BLaER1 (cell line): ENCODE measurements around the gene MOCS2.

ENCODE experiments used
- H3K27ac ChIP-seq: shearing (Covaris generic); formaldehyde crosslinking; 2 replicates; pipeline ENCODE4 v1.8.1; 2022
- H3K27me3 ChIP-seq: shearing (Covaris generic); formaldehyde crosslinking; 2 replicates; pipeline ENCODE4 v1.8.1; 2022
- H3K36me3 ChIP-seq: shearing (Covaris generic); formaldehyde crosslinking; 2 replicates; pipeline ENCODE4 v1.8.1; 2022
- H3K4me1 ChIP-seq: shearing (Covaris generic); formaldehyde crosslinking; 2 replicates; pipeline ENCODE4 v1.8.1; 2022
- H3K4me2 ChIP-seq: shearing (Covaris generic); formaldehyde crosslinking; 2 replicates; pipeline ENCODE4 v1.8.1; 2022
- H3K4me3 ChIP-seq: shearing (Covaris generic); formaldehyde crosslinking; 2 replicates; pipeline ENCODE4 v1.8.1; 2022
- H3K9ac ChIP-seq: shearing (Covaris generic); formaldehyde crosslinking; 2 replicates; pipeline ENCODE4 v1.8.1; 2022
- H3K9me3 ChIP-seq: shearing (Covaris generic); formaldehyde crosslinking; 2 replicates; pipeline ENCODE4 v1.8.1; 2022
- H4K20me1 ChIP-seq: shearing (Covaris generic); formaldehyde crosslinking; 2 replicates; pipeline ENCODE4 v1.8.1; 2022
- Cebpa-rat ChIP-seq: shearing (Covaris generic); IDR thresholded peaks from 2 replicates; pipeline ENCODE4 v1.8.1; 2022

The MOCS2 gene

GRCh38 chr5:53099546-53099945, 10.0 kb downstream of the MOCS2 start:
- Histone ChIP-seq H3K4me3 (no peak overlapping the region), H4K20me1 (no peaks in the 10 kb centered on the region), H3K9ac (no peak overlapping the region), H3K27ac (no peak overlapping the region), H3K27me3 (no peaks in the 10 kb centered on the region), H3K9me3 (no peaks in the 10 kb centered on the region), H3K36me3 (peaks cover 9% of the 10 kb centered on the region; the same call in 1 of the 2 replicates), H3K4me1 (no peaks in the 10 kb centered on the region), H3K4me2 (no peak overlapping the region)
- no peak for TF ChIP-seq Cebpa-rat

- Histone ChIP-seq H4K20me1 (no peaks in the 10 kb centered on the region), H3K9me3 (no peaks in the 10 kb centered on the region), H3K27me3 (no peaks in the 10 kb centered on the region), H3K27ac (no peak overlapping the region), H3K4me2 (no peak overlapping the region), H3K9ac (no peak overlapping the region), H3K36me3 (peaks cover 9% of the 10 kb centered on the region; the same call in 1 of the 2 replicates), H3K4me1 (no peaks in the 10 kb centered on the region), H3K4me3 (no peak overlapping the region)
- no peak for TF ChIP-seq Cebpa-rat
Measured at GRCh38 chr5:53095931-53096525, 13.5 kb downstream of the MOCS2 start.

- Histone ChIP-seq H3K27me3 (no peaks in the 10 kb centered on the region), H3K9ac (no peak overlapping the region), H3K4me2 (no peak overlapping the region), H4K20me1 (no peaks in the 10 kb centered on the region), H3K4me1 (peaks cover 1% of the 10 kb centered on the region; the same call in 1 of the 2 replicates), H3K9me3 (no peaks in the 10 kb centered on the region), H3K27ac (no peak overlapping the region), H3K36me3 (peaks cover 9% of the 10 kb centered on the region; the same call in 1 of the 2 replicates), H3K4me3 (no peak overlapping the region)
- TF ChIP-seq Cebpa-rat = no peak
Measured at GRCh38 chr5:53095217-53095616, 14.3 kb downstream of the MOCS2 start.

GRCh38 chr5:53092242-53092641, 17.3 kb downstream of the MOCS2 start:
- TF ChIP-seq Cebpa-rat = no peak
- no peak overlapping the region for H3K9ac ChIP-seq
- no peak overlapping the region for H3K4me3 ChIP-seq

GRCh38 chr5:53091289-53091688, 18.3 kb downstream of the MOCS2 start:
- Histone ChIP-seq H3K4me3 (no peak overlapping the region), H4K20me1 (no peaks in the 10 kb centered on the region), H3K9ac (no peak overlapping the region), H3K27me3 (no peaks in the 10 kb centered on the region), H3K9me3 (no peaks in the 10 kb centered on the region), H3K4me2 (no peak overlapping the region), H3K4me1 (peaks cover 13% of the 10 kb centered on the region), H3K27ac (no peak overlapping the region), H3K36me3 (no peaks in the 10 kb centered on the region)
- TF ChIP-seq Cebpa-rat = no peak

More at GRCh38 chr5:53092242-53092641, 17.3 kb downstream of the MOCS2 start:
- H3K36me3 ChIP-seq = no peaks in the 10 kb centered on the region
- H4K20me1 ChIP-seq = no peaks in the 10 kb centered on the region
- H3K27me3 ChIP-seq = no peaks in the 10 kb centered on the region
- no peaks in the 10 kb centered on the region for H3K9me3 ChIP-seq
- no peak overlapping the region for H3K27ac ChIP-seq
- no peak overlapping the region for H3K4me2 ChIP-seq
- peaks cover 13% of the 10 kb centered on the region for H3K4me1 ChIP-seq

- Histone ChIP-seq H4K20me1 (no peaks in the 10 kb centered on the region), H3K27me3 (no peaks in the 10 kb centered on the region), H3K4me1 (peaks cover 13% of the 10 kb centered on the region), H3K9ac (no peak overlapping the region), H3K9me3 (no peaks in the 10 kb centered on the region), H3K27ac (no peak overlapping the region), H3K4me2 (no peak overlapping the region), H3K36me3 (no peaks in the 10 kb centered on the region), H3K4me3 (no peak overlapping the region)
- no peak for TF ChIP-seq Cebpa-rat
Measured at GRCh38 chr5:53090229-53090628, 19.3 kb downstream of the MOCS2 start.

GRCh38 chr5:53089481-53089991, 20.0 kb downstream of the MOCS2 start:
- Histone ChIP-seq H3K27me3 (no peaks in the 10 kb centered on the region), H3K9ac (no peak overlapping the region), H4K20me1 (no peaks in the 10 kb centered on the region), H3K27ac (no peak overlapping the region), H3K4me3 (no peak overlapping the region), H3K4me2 (peak overlapping the region; percentile 38), H3K9me3 (no peaks in the 10 kb centered on the region), H3K4me1 (peaks cover 18% of the 10 kb centered on the region), H3K36me3 (no peaks in the 10 kb centered on the region)
- no peak for TF ChIP-seq Cebpa-rat

GRCh38 chr5:53087621-53088121, 21.9 kb downstream of the MOCS2 start:
- no peak for TF ChIP-seq Cebpa-rat
- Histone ChIP-seq H3K27ac (no peak overlapping the region), H3K4me2 (no peak overlapping the region), H3K9me3 (no peaks in the 10 kb centered on the region), H3K27me3 (no peaks in the 10 kb centered on the region), H3K4me3 (no peak overlapping the region), H3K4me1 (peaks cover 19% of the 10 kb centered on the region), H4K20me1 (no peaks in the 10 kb centered on the region), H3K9ac (no peak overlapping the region), H3K36me3 (no peaks in the 10 kb centered on the region)

GRCh38 chr5:53087171-53087570, 22.4 kb downstream of the MOCS2 start:
- Histone ChIP-seq H3K9ac (no peak overlapping the region), H4K20me1 (no peaks in the 10 kb centered on the region), H3K4me3 (no peak overlapping the region), H3K27me3 (no peaks in the 10 kb centered on the region), H3K4me2 (no peak overlapping the region), H3K36me3 (no peaks in the 10 kb centered on the region), H3K4me1 (peaks cover 19% of the 10 kb centered on the region), H3K27ac (no peak overlapping the region), H3K9me3 (no peaks in the 10 kb centered on the region)
- no peak for TF ChIP-seq Cebpa-rat

- no peak overlapping the region for H3K4me2 ChIP-seq
- H3K27ac ChIP-seq = no peak overlapping the region
- TF ChIP-seq Cebpa-rat = no peak
- H3K9ac ChIP-seq = no peak overlapping the region
- peaks cover 13% of the 10 kb centered on the region for H3K4me1 ChIP-seq
- H3K27me3 ChIP-seq = no peaks in the 10 kb centered on the region
- no peaks in the 10 kb centered on the region for H3K36me3 ChIP-seq
- H3K4me3 ChIP-seq = no peak overlapping the region
- H3K9me3 ChIP-seq = no peaks in the 10 kb centered on the region
- H4K20me1 ChIP-seq = no peaks in the 10 kb centered on the region
Measured at GRCh38 chr5:53084546-53085255, 24.9 kb downstream of the MOCS2 start.
